A673 (cell line): ENCODE data around the gene HOXD8. TPM values are rescaled to one million over a fixed set of nuclear protein-coding genes. Genes with fewer than 3 reads are reported as not detected.
A peak's percentile ranks its signal among the peaks of the same experiment; 100 is the strongest.

Experiments used
- BruUV-seq: library from RNA; stranded (reverse); fragments of 400-500 nt; replicated peaks from 2 replicates; lab custom pipeline; 2021; lab: Mats Ljungman, UMichigan
- CTCF ChIA-PET: fragments of 300-600 bp; sonication (Branson Sonifier 250); formaldehyde crosslinking; loops from one replicate; lab custom pipeline; 2022; ENCODE audit warnings: antibody characterized with exemption; lab: Charles Lee
- POLR2A ChIA-PET: fragments of 300-600 bp; sonication (Branson Sonifier 250); formaldehyde crosslinking; loops from one replicate; lab custom pipeline; 2022; ENCODE audit warnings: antibody characterized with exemption; ENCODE audit not compliant: low non-redundant PET; lab: Charles Lee
- DNase-seq: peaks from one replicate; pipeline ENCODE4 v3.0.0-alpha.2; 2015; ENCODE audit warnings: low spot score
- H3K27ac ChIP-seq: fragments of 200-600 bp; sonication (generic); 2 replicates; pipeline ENCODE4 v1.5.1; 2016; ENCODE audit warnings: mixed run types, low read depth, mild to moderate bottlenecking, mixed read lengths, antibody characterized with exemption, low read length; ENCODE audit not compliant: poor library complexity, severe bottlenecking
- H3K27me3 ChIP-seq: fragments of 200-600 bp; sonication (generic); replicated peaks from 2 replicates; pipeline ENCODE4 v1.6.1; 2017; ENCODE audit warnings: mixed run types, low read depth, mild to moderate bottlenecking, mixed read lengths, antibody characterized with exemption, low read length; ENCODE audit not compliant: insufficient read depth, poor library complexity
- H3K36me3 ChIP-seq: fragments of 200-600 bp; sonication (generic); 2 replicates; pipeline ENCODE4 v1.6.1; 2016; ENCODE audit warnings: mixed run types, mild to moderate bottlenecking, mixed read lengths, antibody characterized with exemption, low read length; ENCODE audit not compliant: insufficient read depth, poor library complexity, severe bottlenecking
- H3K4me1 ChIP-seq: fragments of 200-600 bp; sonication (generic); 2 replicates; pipeline ENCODE4 v1.6.1; 2017; ENCODE audit warnings: mixed run types, mild to moderate bottlenecking, mixed read lengths, antibody characterized with exemption, low read length; ENCODE audit not compliant: insufficient read depth, poor library complexity, severe bottlenecking
- H3K4me3 ChIP-seq: fragments of 200-600 bp; sonication (generic); 2 replicates; pipeline ENCODE4 v1.5.1; 2016; ENCODE audit warnings: low read depth, mixed run types, mild to moderate bottlenecking, mixed read lengths, low read length; ENCODE audit not compliant: poor library complexity, severe bottlenecking
- H3K9me3 ChIP-seq: fragments of 200-600 bp; sonication (generic); 2 replicates; pipeline ENCODE4 v1.6.1; 2016; ENCODE audit warnings: mixed run types, low read depth, mild to moderate bottlenecking, mixed read lengths, antibody characterized with exemption, low read length; ENCODE audit not compliant: poor library complexity, severe bottlenecking
- CTCF ChIP-seq: fragments of 300-800, 200-600 bp; sonication (generic); conservative IDR thresholded peaks from 2 replicates; pipeline ENCODE4 v1.5.1; 2017; ENCODE audit warnings: low read depth, mild to moderate bottlenecking, antibody characterized with exemption, low read length, moderate library complexity, mixed read lengths
- EZH2 ChIP-seq: fragments of 200-600 bp; sonication (generic); IDR thresholded peaks from 2 replicates; pipeline ENCODE4 v1.6.1; 2017; ENCODE audit warnings: borderline replicate concordance, low read depth, mild to moderate bottlenecking, mixed read lengths, antibody characterized with exemption, low read length; ENCODE audit not compliant: poor library complexity, severe bottlenecking
- intact Hi-C: fragments of 100-400 bp; cut with micrococcal nuclease; formaldehyde crosslinking; loops from one replicate; pipeline ENCODE4 v1.10.0; 2022; ENCODE audit not compliant: unreplicated experiment
- total RNA-seq: library from RNA; stranded (reverse); gene quantifications from 2 replicates; pipeline ENCODE4 v1.2.3, GENCODE V29; 2021

The HOXD8 gene
- total RNA-seq, 1 experiment from 2014 or later = 56.8 TPM

- Histone ChIP-seq H3K4me1 (peaks cover 28% of the 10 kb centered on the region), H3K36me3 (peaks cover 23% of the 10 kb centered on the region), H3K27ac (peak overlapping the region; percentile 37), H3K4me3 (no peak overlapping the region), H3K27me3 (no peaks in the 10 kb centered on the region), H3K9me3 (no peaks in the 10 kb centered on the region)
- intact Hi-C loops = loop anchor here (5.0 kb wide), 1 partner anchor 298 kb away; no protein-coding TSS in a partner anchor
- CTCF ChIA-PET = no interaction called here
- no TSS peak for BruUV-seq
- POLR2A ChIA-PET = no interaction called here
- TF ChIP-seq EZH2 (no peak), CTCF (no peak)
- no peak for DNase-seq
Measured at GRCh38 chr2:176159663-176160250, 30.3 kb downstream of the HOXD8 start.

GRCh38 chr2:176160251-176160985 lies 30.9 kb downstream of the HOXD8 start:
- H3K4me1 ChIP-seq = peaks cover 28% of the 10 kb centered on the region
- no peak for TF ChIP-seq EZH2
- no peak for TF ChIP-seq CTCF
- no TSS peak for BruUV-seq
- H3K27me3 ChIP-seq = no peaks in the 10 kb centered on the region
- H3K9me3 ChIP-seq = no peaks in the 10 kb centered on the region
- H3K36me3 ChIP-seq = peaks cover 18% of the 10 kb centered on the region
- H3K27ac ChIP-seq = no peak overlapping the region
- intact Hi-C loops = no loop called here
- CTCF ChIA-PET = no interaction called here
- POLR2A ChIA-PET = no interaction called here
- DNase-seq = no peak
- no peak overlapping the region for H3K4me3 ChIP-seq

DNA sequence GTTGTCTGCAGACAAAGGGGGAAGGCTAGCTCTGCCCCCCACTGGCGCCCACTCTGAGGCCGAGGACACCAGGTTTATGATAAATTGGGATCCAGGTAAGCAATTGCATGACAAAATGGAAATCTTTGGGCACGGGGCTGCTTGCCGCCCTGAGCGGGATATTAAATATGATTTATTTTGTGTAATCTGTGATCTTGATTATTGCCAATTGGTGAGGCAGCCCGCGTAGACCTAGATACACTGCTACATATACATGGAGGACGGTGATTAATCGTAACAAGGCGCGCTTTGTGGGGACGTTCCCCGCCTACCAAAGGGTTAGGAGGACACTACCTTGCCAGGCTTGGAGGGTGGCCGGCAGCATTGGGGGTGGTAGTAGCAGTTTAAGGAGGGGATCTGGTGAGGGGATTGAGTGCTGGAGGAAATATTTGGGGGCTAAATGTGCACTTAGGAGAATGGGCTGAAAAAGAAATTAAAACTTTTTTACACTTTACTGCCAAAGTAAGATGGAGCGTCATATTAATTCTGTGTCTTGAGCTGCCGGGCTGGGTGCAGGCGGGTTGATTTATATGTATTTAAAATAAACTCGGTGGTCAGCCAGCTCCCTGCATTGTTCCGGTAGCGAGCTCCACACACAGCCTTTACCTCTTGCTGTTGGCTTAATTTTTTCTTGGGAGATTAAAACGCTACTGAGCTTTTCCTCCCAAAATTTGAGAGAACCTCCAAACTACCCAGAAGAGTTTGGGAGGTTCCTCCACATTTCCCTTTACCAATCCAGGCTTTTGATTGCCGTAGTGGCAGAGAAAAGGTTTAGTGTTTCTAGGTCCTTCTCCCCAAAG lies 31.7 kb downstream of the HOXD8 start:
- Histone ChIP-seq H3K4me3 (no peak overlapping the region), H3K4me1 (peaks cover 28% of the 10 kb centered on the region), H3K27ac (no peak overlapping the region), H3K9me3 (no peaks in the 10 kb centered on the region), H3K27me3 (no peaks in the 10 kb centered on the region), H3K36me3 (peaks cover 10% of the 10 kb centered on the region)
- ChIA-PET CTCF (interaction anchor here (1.1 kb wide), 1 partner anchor 986 kb away, joined by 3 read pairs; no protein-coding TSS in a partner anchor), POLR2A (no interaction called here)
- no TSS peak for BruUV-seq
- no peak for TF ChIP-seq CTCF
- DNase-seq = no peak
- intact Hi-C loops = no loop called here
